HFF-Myc (cell line): ENCODE results near the gene ENO2.

Source experiments
- DNase-seq: peaks from one replicate; pipeline ENCODE4 v3.0.0-alpha.2; 2011; ENCODE audit warnings: low read depth; ENCODE audit errors: extremely low read depth
- H3K4me3 ChIP-seq: replicated peaks from 2 replicates; pipeline ENCODE4 v1.5.1; 2011; ENCODE audit warnings: low read depth, mild to moderate bottlenecking, control low read depth, low read length
- CTCF ChIP-seq: IDR thresholded peaks from 2 replicates; pipeline ENCODE4 v1.5.1; 2012; ENCODE audit warnings: mild to moderate bottlenecking, low read depth, low read length, control low read depth; ENCODE audit errors: missing control alignments

The ENO2 gene

GRCh38 chr12:6954316-6955107 lies 40.1 kb downstream of the ENO2 start:
- no peak for DNase-seq
- TF ChIP-seq CTCF = no peak
- H3K4me3 ChIP-seq = no peak overlapping the region

GRCh38 chr12:6955108-6956020 lies 41.0 kb downstream of the ENO2 start:
- TF ChIP-seq CTCF = no peak
- no peak for DNase-seq
- H3K4me3 ChIP-seq = no peak overlapping the region

- DNase-seq = no peak
- no peak overlapping the region for H3K4me3 ChIP-seq
- TF ChIP-seq CTCF = no peak
Observed at GRCh38 chr12:6956021-6956727, 41.8 kb downstream of the ENO2 start.

GRCh38 chr12:6957151-6957701 lies 42.8 kb downstream of the ENO2 start:
- no peak for TF ChIP-seq CTCF
- no peak overlapping the region for H3K4me3 ChIP-seq

GRCh38 chr12:6957741-6958608 lies 43.6 kb downstream of the ENO2 start:
- no peak for TF ChIP-seq CTCF
- no peak for DNase-seq
- H3K4me3 ChIP-seq = no peak overlapping the region

More at GRCh38 chr12:6957151-6957701, 42.8 kb downstream of the ENO2 start:
- DNase-seq = no peak

- TF ChIP-seq CTCF = no peak
- no peak overlapping the region for H3K4me3 ChIP-seq
- DNase-seq = no peak
Observed at GRCh38 chr12:6958609-6959057, 44.3 kb downstream of the ENO2 start.
